K562 (cell line): ENCODE data around the gene MATK. TPM values are rescaled to one million over a fixed set of nuclear protein-coding genes. Genes with fewer than 3 reads are reported as not detected.

Experiments used
- CC2D1A ChIP-seq: fragments of 450-650 bp; IDR thresholded peaks from 2 replicates; pipeline ENCODE4 v1.6.1; 2017; ENCODE audit warnings: mild to moderate bottlenecking
- DNMT1 ChIP-seq: fragments of 450-650 bp; IDR thresholded peaks from 2 replicates; pipeline ENCODE4 v1.6.1; 2016; ENCODE audit warnings: antibody characterized with exemption, mild to moderate bottlenecking
- E2F3 ChIP-seq: fragments of 250-450 bp; sonication (Bioruptor Pico); IDR thresholded peaks from 2 replicates; pipeline ENCODE4 v1.4.0; 2020; ENCODE audit warnings: mild to moderate bottlenecking
- MGA ChIP-seq: fragments of 450-650 bp; IDR thresholded peaks from 2 replicates; pipeline ENCODE4 v1.6.1; 2016; ENCODE audit warnings: mild to moderate bottlenecking, moderate library complexity
- NFE2 ChIP-seq: IDR thresholded peaks from 2 replicates; pipeline ENCODE4 v1.6.1; 2014; ENCODE audit warnings: antibody characterized with exemption, low read depth
- NUFIP1 ChIP-seq: fragments of 450-650 bp; IDR thresholded peaks from 2 replicates; pipeline ENCODE4 v1.6.1; 2018; ENCODE audit not compliant: partially characterized antibody
- PHB ChIP-seq: fragments of 250-450 bp; sonication (Bioruptor Pico); IDR thresholded peaks from 2 replicates; pipeline ENCODE4 v1.5.0; 2021
- POLR2A ChIP-seq: fragments of 450-650 bp; conservative IDR thresholded peaks from 2 replicates; pipeline ENCODE4 v1.6.1; 2016
- RAD51 ChIP-seq: fragments of 450-650 bp; IDR thresholded peaks from 2 replicates; pipeline ENCODE4 v1.7.1; 2016; ENCODE audit warnings: low read depth, mild to moderate bottlenecking, borderline replicate concordance
- RCOR1 ChIP-seq, 2 experiments: IDR thresholded peaks; 2 replicates each; pipeline ENCODE4 v1.6.1; 2012; ENCODE audit warnings: low read depth in 2 of 2, low read length in 2 of 2, borderline replicate concordance in 1 of 2, improper control_type of control experiment in 1 of 2
- ZNF583 ChIP-seq: fragments of 250-450 bp; sonication (Bioruptor Pico); IDR thresholded peaks from 2 replicates; pipeline ENCODE4 v1.4.0; 2020
- ZNF639 ChIP-seq, 2 experiments: fragments of 200-800 bp in 1 of 2; sonication (Bioruptor generic) in 1 of 2; sonication (generic) in 1 of 2; formaldehyde crosslinking in 1 of 2; IDR thresholded peaks in 1 of 2; conservative IDR thresholded peaks in 1 of 2; 2 replicates each; pipeline versions ENCODE4 v1.5.0 to v1.6.1; 2016 to 2020; ENCODE audit warnings: missing compliant biosample characterization in 1 of 2, missing genetic modification characterization in 1 of 2, missing genetic modification reagents in 1 of 2
- polyA plus RNA-seq, 8 experiments: library from polyadenylated mRNA; depleted of rRNA in 4 of 8; stranded (reverse) in 5 of 8; unstranded in 3 of 8; fragments of >200 nt; fragmentation: Nextera tagmentation in 2 of 8; fragmentation: Illumina TruSeq in 1 of 8; extraction: Ambion mirVana in 2 of 8; extraction: Trizol in 1 of 8; gene quantifications; 2 replicates each; pipeline versions ENCODE4 v1.2.1 to v1.2.3, GENCODE V29; 2011 to 2014; ENCODE audit warnings: inconsistent platforms in 1 of 8, missing spikeins in 1 of 8
- total RNA-seq, 7 experiments: library from RNA; depleted of rRNA in 6 of 7; stranded (reverse); fragments of >200 nt in 6 of 7; fragmentation: Illumina TruSeq in 2 of 7; extraction: Trizol in 2 of 7; gene quantifications; 2 replicates each; pipeline versions ENCODE4 v1.2.1 to v1.2.3, GENCODE V29; 2011 to 2021; ENCODE audit warnings: low replicate concordance in 1 of 7
- TF ChIP-seq, protein P1 (sequence below), 3 experiments: IDR thresholded peaks in 2 of 3; conservative IDR thresholded peaks in 1 of 3; 2 replicates each; pipeline ENCODE4 v1.5.1; 2011 to 2012; ENCODE audit warnings: low read length in 3 of 3, mild to moderate bottlenecking in 3 of 3, control low read depth in 2 of 3, improper control_type of control experiment in 1 of 3, inconsistent platforms in 1 of 3, low read depth in 1 of 3, mixed read lengths in 1 of 3, moderate library complexity in 1 of 3; ENCODE audit not compliant: insufficient read depth in 2 of 3

The MATK gene
- total and polyA plus RNA-seq, 9 of the 15 experiments (the other 6 are each of a cell fraction or from before 2014, with no cell fraction given) = 0.08 to 41.5 (median 21.4) TPM

GRCh38 chr19:3761382-3762129, 24.6 kb downstream of the MATK start, which contains the start of gene APBA3 (continued):
- TF ChIP-seq, protein P1, sequence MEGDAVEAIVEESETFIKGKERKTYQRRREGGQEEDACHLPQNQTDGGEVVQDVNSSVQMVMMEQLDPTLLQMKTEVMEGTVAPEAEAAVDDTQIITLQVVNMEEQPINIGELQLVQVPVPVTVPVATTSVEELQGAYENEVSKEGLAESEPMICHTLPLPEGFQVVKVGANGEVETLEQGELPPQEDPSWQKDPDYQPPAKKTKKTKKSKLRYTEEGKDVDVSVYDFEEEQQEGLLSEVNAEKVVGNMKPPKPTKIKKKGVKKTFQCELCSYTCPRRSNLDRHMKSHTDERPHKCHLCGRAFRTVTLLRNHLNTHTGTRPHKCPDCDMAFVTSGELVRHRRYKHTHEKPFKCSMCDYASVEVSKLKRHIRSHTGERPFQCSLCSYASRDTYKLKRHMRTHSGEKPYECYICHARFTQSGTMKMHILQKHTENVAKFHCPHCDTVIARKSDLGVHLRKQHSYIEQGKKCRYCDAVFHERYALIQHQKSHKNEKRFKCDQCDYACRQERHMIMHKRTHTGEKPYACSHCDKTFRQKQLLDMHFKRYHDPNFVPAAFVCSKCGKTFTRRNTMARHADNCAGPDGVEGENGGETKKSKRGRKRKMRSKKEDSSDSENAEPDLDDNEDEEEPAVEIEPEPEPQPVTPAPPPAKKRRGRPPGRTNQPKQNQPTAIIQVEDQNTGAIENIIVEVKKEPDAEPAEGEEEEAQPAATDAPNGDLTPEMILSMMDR (IDR thresholded peaks at IDR 0.05 in 2 of 3, conservative IDR thresholded peaks at IDR 0.05 in 1 of 3; ENCODE audit: insufficient read depth in 2 of 3, low read depth in 1 of 3, low read length in 3 of 3) = peak; percentile 75 to 91 (median 84)
- TF ChIP-seq ZNF583 (CRISPR knock-in tag) = 0 out of 2 replicates have a peak, but pooled peaks have one; percentile 36
- TF ChIP-seq ZNF639 (CRISPR knock-in tag; conservative IDR thresholded peaks at IDR 0.05 in 1 of 2, IDR thresholded peaks at IDR 0.05 in 1 of 2) = no peak; a peak in 1 of 4 replicates
- peak; percentile 26; the same call in 1 of the 2 replicates for TF ChIP-seq RAD51
- no peak for TF ChIP-seq NFE2
- TF ChIP-seq DNMT1 = 0 out of 2 replicates have a peak, but pooled peaks have one; percentile 71
- peak; percentile 77 for TF ChIP-seq CC2D1A
- no peak for TF ChIP-seq PHB (CRISPR knock-in tag)
- peak; percentile 69 for TF ChIP-seq POLR2A
- peak; percentile 12 for TF ChIP-seq NUFIP1
- peak in 1 of 2 experiments; percentile 65; a peak in 3 of 4 replicates for TF ChIP-seq RCOR1 (IDR thresholded peaks at IDR 0.05; ENCODE audit: borderline replicate concordance in 1 of 2, low read depth in 2 of 2, low read length in 2 of 2)
- no peak; the same call in 1 of the 2 replicates for TF ChIP-seq MGA
- TF ChIP-seq E2F3 (CRISPR knock-in tag) = 0 out of 2 replicates have a peak, but pooled peaks have one; percentile 33
